ENCODE measurements around the gene PKD2L2.

- TF ChIP-seq POLR2AphosphoS5 (IDR thresholded peaks at IDR 0.05; ENCODE audit: low read depth) (no peak), REST (IDR thresholded peaks at IDR 0.05; ENCODE audit: insufficient replicate concordance, low read depth) (no peak)
Measured at GRCh38 chr5:137888466-137888862, 793 bp upstream of the PKD2L2 start.

Data from HL-60 (cell line).